HG02840 (cell line): ENCODE results near the gene FANCL.
"Not testable (repeated sequence)": the region's sequence is repeated elsewhere in the genome, so short reads cannot be mapped to it uniquely, and the experiment has no call there.

Experiments
- ATAC-seq: cut with Tn5 transposase; IDR thresholded peaks from one replicate; pipeline ENCODE4 v1.9.1; 2021; ENCODE audit warnings: mild to moderate bottlenecking, moderate library complexity, moderate number of reproducible peaks; ENCODE audit not compliant: unreplicated experiment, low FRiP score

FANCL gene

GRCh38 chr2:58240670-58241545 is at the start of gene FANCL:
FANCL (minus strand) TSS chr2:58241325; CDS start chr2:58241313, 12 bp downstream.
- peak; percentile 75 for ATAC-seq

DNA sequence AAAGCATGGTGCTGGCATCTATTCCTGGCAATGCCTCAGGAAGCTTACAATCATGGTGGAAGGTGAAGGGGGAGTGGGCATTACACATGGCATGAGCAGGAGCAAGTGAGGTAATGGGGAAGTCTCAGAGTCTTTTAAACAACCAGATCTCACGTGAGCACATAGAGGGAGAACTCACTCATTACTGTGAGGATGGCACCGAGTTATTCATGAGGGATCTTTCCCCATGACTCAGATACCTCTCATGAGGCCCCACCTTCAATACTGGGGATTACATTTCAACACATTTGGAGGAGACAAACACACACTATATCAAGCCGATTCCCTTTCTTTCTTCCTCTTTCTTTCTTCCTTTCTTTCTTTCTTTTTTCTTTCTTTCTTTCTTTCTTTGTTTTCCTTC is 47.9 kb upstream of the FANCL start:
- ATAC-seq = no peak

DNA sequence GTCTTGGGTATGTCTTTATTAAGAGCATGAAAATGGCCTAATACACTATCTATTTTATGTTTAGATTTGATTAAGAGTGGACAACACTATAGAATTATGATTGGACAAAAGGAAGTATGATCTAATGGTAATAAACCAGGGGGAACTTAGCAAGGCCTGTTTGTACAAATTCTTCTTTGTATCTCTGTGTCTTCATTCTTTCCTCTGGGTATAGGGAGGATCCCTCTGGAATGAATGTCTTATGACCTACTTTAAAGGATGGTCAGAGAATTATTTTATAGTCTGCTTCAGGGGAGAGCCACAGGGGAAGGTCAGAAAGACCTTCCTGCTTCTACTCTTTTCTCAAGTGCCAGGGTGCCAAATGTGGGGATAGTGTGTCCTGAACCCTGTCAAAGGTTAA is 42.8 kb upstream of the FANCL start:
- ATAC-seq = no peak

DNA sequence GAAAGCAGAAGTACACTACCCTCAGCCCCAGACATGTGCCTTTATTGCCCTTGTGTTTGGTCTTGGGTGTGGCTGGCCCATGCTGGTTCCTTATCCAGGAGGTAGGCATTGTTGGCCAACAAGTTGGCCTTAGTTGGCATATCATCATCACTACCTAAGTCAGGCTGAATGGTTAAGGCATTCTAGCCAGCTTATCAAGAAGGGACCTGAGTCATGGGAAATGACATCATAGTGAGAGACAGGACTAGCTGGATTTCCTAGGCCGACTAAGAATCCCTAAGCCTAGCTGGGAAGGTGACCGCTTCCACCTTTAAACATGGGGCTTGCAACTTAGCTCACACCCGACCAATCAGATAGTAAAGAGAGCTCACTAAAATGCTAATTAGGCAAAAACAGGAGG is 34.0 kb upstream of the FANCL start:
- ATAC-seq = not testable (repeated sequence)

DNA sequence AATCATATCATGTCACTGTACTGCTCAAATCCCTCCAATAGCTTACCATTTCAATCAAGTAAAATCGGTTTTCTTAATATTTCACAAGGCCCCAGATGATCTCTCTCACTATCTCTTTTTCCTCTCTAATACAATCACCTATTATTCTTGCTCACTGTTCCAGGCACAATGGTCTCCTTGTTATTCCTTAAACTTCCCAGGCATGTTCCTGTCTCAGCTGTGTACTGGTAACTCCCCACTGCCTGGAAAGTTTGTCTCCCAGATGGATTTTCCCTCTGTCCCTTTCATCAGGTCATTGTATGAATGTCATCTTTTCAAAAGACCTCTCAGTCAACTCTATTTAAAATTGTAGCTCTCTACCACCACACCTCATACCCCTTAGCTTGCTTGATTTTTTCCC is 30.7 kb upstream of the FANCL start:
- ATAC-seq = no peak

- ATAC-seq = no peak
Observed at GRCh38 chr2:58268685-58269084, 27.6 kb upstream of the FANCL start.

DNA sequence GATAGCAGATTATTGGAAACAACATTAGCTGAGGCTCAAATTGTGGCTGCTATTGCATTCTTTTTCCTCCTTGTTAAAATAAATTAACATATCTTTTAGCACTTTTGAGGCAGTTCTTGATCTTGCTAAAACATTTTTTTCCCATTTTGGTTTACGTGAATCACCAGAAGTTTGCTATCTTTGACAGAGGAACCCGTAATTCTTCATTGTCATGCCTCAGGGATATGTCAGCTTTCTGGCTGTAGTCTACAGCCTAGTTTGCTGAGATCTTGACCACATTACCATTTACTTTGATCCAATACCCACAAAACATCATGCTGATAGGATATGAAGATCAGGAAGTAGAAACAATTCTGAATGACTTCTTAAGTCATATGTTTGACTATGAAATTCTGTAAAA is 25.1 kb upstream of the FANCL start:
- ATAC-seq = no peak

GRCh38 chr2:58261209-58261608 is 20.1 kb upstream of the FANCL start:
- no peak for ATAC-seq

DNA sequence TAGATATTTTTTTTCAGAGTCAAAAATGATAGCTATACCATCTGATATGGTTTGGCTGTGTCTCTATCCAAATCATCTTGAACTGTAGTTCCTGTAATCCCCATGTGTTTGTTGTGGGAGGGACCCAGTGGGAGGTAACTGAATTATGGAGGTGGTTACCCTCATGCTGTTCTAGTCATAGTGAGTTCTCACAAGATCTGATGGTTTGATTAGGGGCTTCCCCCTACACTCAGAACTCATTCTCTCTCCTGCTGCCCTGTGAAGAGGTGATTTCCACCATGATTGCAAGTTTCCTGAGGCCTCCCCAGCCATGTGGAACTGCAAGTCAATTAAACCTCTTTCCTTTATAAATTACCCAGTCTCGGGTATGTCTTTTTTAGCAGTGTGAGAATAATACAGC is 17.3 kb upstream of the FANCL start:
- ATAC-seq = not testable (repeated sequence)

GRCh38 chr2:58251331-58252201 is 10.4 kb upstream of the FANCL start:
- not testable (repeated sequence) for ATAC-seq

- no peak for ATAC-seq
Observed at GRCh38 chr2:58241546-58241864, 380 bp upstream of the FANCL start.

DNA sequence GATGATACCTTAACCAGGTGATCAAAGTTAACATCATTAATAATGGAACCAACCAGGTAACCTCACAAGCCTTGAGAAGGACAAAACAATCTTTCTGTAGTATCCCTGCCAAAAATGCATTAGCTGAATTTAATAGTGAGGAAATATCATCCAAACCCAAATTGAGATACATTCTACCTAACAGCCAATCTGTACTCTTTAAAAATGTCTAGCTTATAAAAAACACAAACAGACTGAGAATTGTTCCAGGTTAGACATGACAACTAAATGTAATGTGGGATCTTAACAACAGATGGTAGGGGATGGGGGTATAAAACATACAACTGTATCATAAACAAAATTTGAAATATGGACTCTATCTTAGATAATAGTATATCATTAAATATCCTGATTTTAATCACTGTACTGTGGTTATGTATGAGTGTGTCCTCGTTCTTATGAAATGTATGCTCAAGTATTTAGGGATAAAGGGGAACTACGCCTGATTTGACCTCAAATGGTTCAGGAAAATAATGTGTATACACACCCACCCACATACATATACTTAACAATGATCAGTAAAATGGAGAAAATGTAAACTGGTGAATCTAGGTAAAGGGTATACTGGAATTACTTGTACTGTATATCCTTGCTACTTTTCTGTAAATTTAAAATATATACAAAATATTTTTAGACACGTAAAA is 1.7 kb downstream of the FANCL start:
- ATAC-seq = no peak

GRCh38 chr2:58237741-58238140 is 3.4 kb downstream of the FANCL start:
- no peak for ATAC-seq

DNA sequence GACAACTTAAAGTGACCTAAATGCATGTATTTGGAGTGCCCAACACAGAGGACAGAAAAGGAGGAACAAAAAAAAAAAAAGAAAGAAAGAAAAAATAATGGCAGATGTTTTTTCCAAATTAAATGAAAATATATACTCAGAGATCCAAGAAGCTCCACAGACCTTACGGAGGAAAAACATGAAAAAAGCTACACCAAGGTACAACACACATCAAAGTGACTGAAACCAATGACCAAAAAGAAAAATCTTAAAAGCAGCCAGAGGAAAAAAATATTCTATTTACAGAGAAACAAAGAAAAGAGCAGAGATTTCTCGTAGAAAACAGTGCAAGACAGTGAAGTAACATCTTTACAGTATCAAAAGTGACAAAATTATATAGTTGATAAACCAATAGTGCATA is 5.1 kb downstream of the FANCL start:
- no peak for ATAC-seq

- ATAC-seq = no peak
Observed at GRCh38 chr2:58235170-58235569, 6.0 kb downstream of the FANCL start.

DNA sequence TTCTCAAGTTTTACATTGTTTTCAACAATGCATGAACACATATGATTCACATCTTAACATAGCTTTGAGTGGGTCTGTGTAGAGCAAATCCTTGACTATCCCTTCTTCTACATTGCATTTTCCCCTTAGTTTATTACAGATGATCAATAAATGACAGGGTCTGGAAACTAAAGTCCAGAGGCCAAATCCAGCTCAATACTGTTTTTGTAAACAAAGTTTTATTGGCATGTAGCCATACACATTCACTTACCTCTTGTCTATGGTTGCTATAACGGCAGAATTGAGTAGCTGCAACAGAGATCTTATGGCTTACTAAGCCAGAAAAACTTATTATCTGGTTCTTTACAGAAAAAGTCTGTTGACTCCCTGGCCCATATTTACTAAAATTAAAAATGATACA is 12.8 kb downstream of the FANCL start:
- no peak for ATAC-seq

- ATAC-seq = no peak
Observed at GRCh38 chr2:58227171-58227917, 13.8 kb downstream of the FANCL start.

- no peak for ATAC-seq
Observed at GRCh38 chr2:58221909-58222308, 19.2 kb downstream of the FANCL start.

DNA sequence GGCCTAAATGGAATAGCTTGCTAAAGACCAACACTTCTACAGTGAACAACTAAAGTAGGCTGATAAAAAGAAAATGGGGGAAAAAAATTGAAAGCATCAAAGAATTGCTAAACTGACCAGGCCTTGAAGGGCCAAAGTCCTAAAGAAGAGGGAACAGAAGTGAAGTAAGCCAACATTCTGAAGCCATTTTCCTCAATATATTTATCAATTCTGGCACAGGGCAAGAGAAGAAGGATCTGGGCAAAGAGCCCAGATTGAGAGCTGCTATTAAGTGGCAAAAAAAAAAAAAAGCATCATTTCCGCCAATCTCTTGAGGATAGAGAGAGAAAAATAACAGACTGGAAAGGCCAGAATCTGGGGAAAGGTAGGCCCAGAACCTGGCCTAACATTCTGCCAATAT is 25.7 kb downstream of the FANCL start:
- ATAC-seq = no peak

DNA sequence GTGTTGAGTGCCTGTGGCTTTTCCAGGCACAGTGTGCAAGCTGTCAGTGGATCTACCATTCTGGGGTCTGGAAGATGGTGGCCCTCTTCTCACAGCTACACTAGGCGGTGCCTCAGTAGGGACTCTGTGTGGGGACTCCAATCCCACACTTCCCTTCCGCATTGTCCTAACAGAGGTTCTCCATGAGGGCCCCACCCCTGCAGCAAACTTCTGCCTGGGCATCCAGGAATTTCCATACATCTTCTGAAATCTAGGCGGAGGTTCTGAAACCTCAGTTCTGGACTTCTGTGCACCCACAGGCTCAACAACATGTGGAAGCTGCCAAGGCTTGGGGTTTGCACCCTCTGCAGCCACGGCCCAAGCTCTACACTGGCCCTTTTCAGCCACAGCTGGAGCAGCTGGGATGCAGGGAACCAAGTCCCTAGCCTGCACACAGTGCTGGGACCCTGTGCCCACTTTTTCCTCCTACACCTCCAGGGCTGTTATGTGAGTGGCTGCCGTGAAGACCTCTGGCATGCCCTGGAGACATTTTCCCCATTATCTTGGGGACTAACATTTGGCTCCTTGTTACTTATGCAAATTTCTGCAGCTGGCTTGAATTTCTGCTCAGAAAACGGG is 30.1 kb downstream of the FANCL start:
- ATAC-seq = not testable (repeated sequence)
